GM23338 (cell line): ENCODE data around the gene MICALL1. TPM values are rescaled to one million over a fixed set of nuclear protein-coding genes. Genes with fewer than 3 reads are reported as not detected.

ENCODE experiments used
- ATAC-seq: fragments of 200-7000 bp; cut with Tn5 transposase; 3 replicates; pipeline ENCODE4 v1.9.1; 2020
- DNase-seq: peaks from one replicate; pipeline ENCODE4 v3.0.0-alpha.2; 2015; ENCODE audit warnings: low spot score
- H2AFZ ChIP-seq: fragments of 200-600 bp; sonication (generic); 2 replicates; pipeline ENCODE4 v1.8.0; 2016; ENCODE audit warnings: antibody characterized with exemption, mild to moderate bottlenecking, moderate library complexity
- H3F3A ChIP-seq: fragments of 200-600 bp; sonication (generic); replicated peaks from 2 replicates; pipeline ENCODE4 v1.8.0; 2017; ENCODE audit warnings: antibody characterized with exemption, mixed run types, low read depth
- H3K27ac ChIP-seq: fragments of 200-600 bp; sonication (generic); 2 replicates; pipeline ENCODE4 v1.6.1; 2016; ENCODE audit warnings: low read depth
- H3K27me3 ChIP-seq: fragments of 200-600 bp; sonication (generic); 2 replicates; pipeline ENCODE4 v1.8.0; 2016; ENCODE audit warnings: mild to moderate bottlenecking, mixed run types, moderate library complexity; ENCODE audit not compliant: insufficient read depth
- H3K36me3 ChIP-seq: fragments of 200-600 bp; sonication (generic); 2 replicates; pipeline ENCODE4 v1.8.0; 2016; ENCODE audit warnings: mild to moderate bottlenecking; ENCODE audit not compliant: insufficient read depth
- H3K4me1 ChIP-seq: fragments of 200-600 bp; sonication (generic); 2 replicates; pipeline ENCODE4 v1.8.0; 2016; ENCODE audit warnings: mild to moderate bottlenecking, moderate library complexity; ENCODE audit not compliant: insufficient read depth
- H3K4me2 ChIP-seq: fragments of 200-600 bp; sonication (generic); 2 replicates; pipeline ENCODE4 v1.7.1; 2017; ENCODE audit warnings: mixed run types
- H3K4me3 ChIP-seq: fragments of 200-600 bp; sonication (generic); 2 replicates; pipeline ENCODE4 v1.6.1; 2016; ENCODE audit warnings: mixed run types
- H3K79me2 ChIP-seq: fragments of 200-600 bp; sonication (generic); replicated peaks from 2 replicates; pipeline ENCODE4 v1.8.0; 2017; ENCODE audit warnings: mild to moderate bottlenecking; ENCODE audit not compliant: insufficient read depth
- H3K9me2 ChIP-seq: fragments of 200-600 bp; sonication (generic); 2 replicates; pipeline ENCODE4 v1.8.0; 2017; ENCODE audit not compliant: insufficient read depth
- H4K20me1 ChIP-seq: fragments of 200-600 bp; sonication (generic); replicated peaks from 2 replicates; pipeline ENCODE4 v1.8.0; 2017; ENCODE audit warnings: mild to moderate bottlenecking; ENCODE audit not compliant: insufficient read depth
- H3K27ac Mint-ChIP-seq: 2 replicates; pipeline ENCODE4 v1.8.0; 2020; ENCODE audit warnings: inconsistent platforms, mild to moderate bottlenecking, moderate library complexity, mixed read lengths
- H3K27me3 Mint-ChIP-seq: 3 replicates; pipeline ENCODE4 v1.8.0; 2022; ENCODE audit warnings: low read depth, mild to moderate bottlenecking, moderate library complexity, mixed read lengths, inconsistent platforms; ENCODE audit not compliant: insufficient read depth, poor library complexity
- H3K36me3 Mint-ChIP-seq: 3 replicates; pipeline ENCODE4 v1.8.0; 2021; ENCODE audit warnings: low read depth, mild to moderate bottlenecking, inconsistent platforms, moderate library complexity, mixed read lengths
- H3K4me1 Mint-ChIP-seq: 3 replicates; pipeline ENCODE4 v1.8.0; 2020; ENCODE audit warnings: mild to moderate bottlenecking, inconsistent platforms, mixed read lengths
- H3K4me3 Mint-ChIP-seq: 3 replicates; pipeline ENCODE4 v1.8.0; 2021; ENCODE audit warnings: moderate library complexity, mild to moderate bottlenecking, inconsistent platforms, mixed read lengths
- H3K9me3 Mint-ChIP-seq: 3 replicates; pipeline ENCODE4 v1.8.0; 2020; ENCODE audit warnings: moderate library complexity, mild to moderate bottlenecking, inconsistent platforms, mixed read lengths
- CREB1 ChIP-seq: fragments of 250-450 bp; sonication (Bioruptor Pico); IDR thresholded peaks from 2 replicates; pipeline ENCODE4 v1.5.0; 2020; ENCODE audit warnings: low read depth, mild to moderate bottlenecking, moderate library complexity
- CTCF ChIP-seq, 2 experiments: fragments of 200-600 bp in 1 of 2; sonication (generic) in 1 of 2; conservative IDR thresholded peaks; 2 replicates each; pipeline versions ENCODE4 v1.5.1 to v1.6.1; 2016 to 2017; ENCODE audit warnings: antibody characterized with exemption in 2 of 2, low read depth in 2 of 2, mild to moderate bottlenecking in 2 of 2, moderate library complexity in 1 of 2
- EZH2 ChIP-seq: fragments of 200-600 bp; sonication (generic); IDR thresholded peaks from one replicate; pipeline ENCODE4 v1.8.0; 2017; ENCODE audit warnings: antibody characterized with exemption, mild to moderate bottlenecking, low read depth; ENCODE audit not compliant: unreplicated experiment
- EZH2phosphoT487 ChIP-seq: fragments of 200-600 bp; sonication (generic); IDR thresholded peaks from one replicate; pipeline ENCODE4 v1.8.1; 2018; ENCODE audit warnings: antibody characterized with exemption; ENCODE audit not compliant: unreplicated experiment
- JUNB ChIP-seq: IDR thresholded peaks from one replicate; pipeline ENCODE4 v1.6.1; 2016; ENCODE audit warnings: antibody characterized with exemption; ENCODE audit not compliant: unreplicated experiment
- NANOG ChIP-seq: IDR thresholded peaks from 2 replicates; pipeline ENCODE4 v1.6.1; 2016; ENCODE audit warnings: antibody characterized with exemption, borderline replicate concordance
- POLR2AphosphoS5 ChIP-seq: IDR thresholded peaks from 2 replicates; pipeline ENCODE4 v1.6.1; 2016; ENCODE audit warnings: antibody characterized with exemption, low read depth
- REST ChIP-seq: IDR thresholded peaks from one replicate; pipeline ENCODE4 v1.6.1; 2018; ENCODE audit warnings: antibody characterized with exemption; ENCODE audit not compliant: unreplicated experiment
- STAT1 ChIP-seq: IDR thresholded peaks from one replicate; pipeline ENCODE4 v1.6.1; 2016; ENCODE audit warnings: antibody characterized with exemption; ENCODE audit not compliant: unreplicated experiment
- ZNF114 ChIP-seq: fragments of 250-450 bp; sonication (Bioruptor Pico); IDR thresholded peaks from 2 replicates; pipeline ENCODE4 v1.5.0; 2020; ENCODE audit warnings: mild to moderate bottlenecking, moderate library complexity
- ZNF331 ChIP-seq: fragments of 250-450 bp; sonication (Bioruptor Pico); IDR thresholded peaks from 2 replicates; pipeline ENCODE4 v1.5.0; 2020; ENCODE audit warnings: low read depth, mild to moderate bottlenecking, moderate library complexity
- ZNF462 ChIP-seq: fragments of 250-450 bp; sonication (Bioruptor Pico); IDR thresholded peaks from 2 replicates; pipeline ENCODE4 v1.5.0; 2020; ENCODE audit warnings: mild to moderate bottlenecking, moderate library complexity
- polyA plus RNA-seq: library from polyadenylated mRNA; unstranded; fragments of >200 nt; fragmentation: Nextera tagmentation; extraction: Ambion mirVana; gene quantifications from 2 replicates; pipeline ENCODE4 v1.2.1, GENCODE V29; 2016
- total RNA-seq: library from RNA; depleted of rRNA; stranded (reverse); fragments of >200 nt; shearing (Covaris generic); gene quantifications from 2 replicates; pipeline ENCODE4 v1.2.3, GENCODE V29; 2014

MICALL1 gene
- total and polyA plus RNA-seq, 2 experiments from 2014 or later = 5.9 to 33.1 TPM

GRCh38 chr22:37968452-37969251 lies 62.6 kb downstream of the MICALL1 start (continued):
- no peak for TF ChIP-seq CTCF (conservative IDR thresholded peaks at IDR 0.05; ENCODE audit: low read depth in 2 of 2)
- TF ChIP-seq EZH2phosphoT487 = no peak
- TF ChIP-seq ZNF331 = no peak
- no peak for TF ChIP-seq JUNB

GRCh38 chr22:37970864-37971263 lies 64.8 kb downstream of the MICALL1 start:
- Histone ChIP-seq H2AFZ (no peak overlapping the region), H3K36me3 (0 out of 2 replicates have a peak, but pooled peaks cover 3% of the 10 kb centered on the region), H3K27ac (0 out of 2 replicates have a peak overlapping the region, but pooled peaks have one; percentile 81), H3F3A (peaks cover 9% of the 10 kb centered on the region; the same call in 1 of the 2 replicates), H3K9me2 (no peaks in the 10 kb centered on the region), H3K4me1 (peaks cover 17% of the 10 kb centered on the region), H4K20me1 (peaks cover 10% of the 10 kb centered on the region), H3K79me2 (0 out of 2 replicates have a peak, but pooled peaks cover under 1% of the 10 kb centered on the region), H3K27me3 (no peaks in the 10 kb centered on the region), H3K4me3 (no peak overlapping the region), H3K4me2 (peak overlapping the region; percentile 71)
- Mint-ChIP-seq H3K4me1 (peaks cover 33% of the 10 kb centered on the region), H3K4me3 (peak overlapping the region; percentile 8; the same call in 2 of the 3 replicates), H3K27ac (no peak overlapping the region), H3K36me3 (peaks cover 31% of the 10 kb centered on the region), H3K27me3 (peaks cover 20% of the 10 kb centered on the region), H3K9me3 (no peaks in the 10 kb centered on the region; the same call in 2 of the 3 replicates)
- no peak for DNase-seq
- ATAC-seq = no peak
- no peak for TF ChIP-seq ZNF114
- no peak for TF ChIP-seq EZH2phosphoT487
- TF ChIP-seq JUNB = no peak
- no peak for TF ChIP-seq REST
- no peak for TF ChIP-seq EZH2
- no peak for TF ChIP-seq ZNF462 (CRISPR knock-in tag)
- TF ChIP-seq CREB1 (CRISPR knock-in tag) = no peak
- TF ChIP-seq NANOG = no peak
- TF ChIP-seq POLR2AphosphoS5 = no peak
- no peak for TF ChIP-seq STAT1
